AG09319 (cell line): Measurements from ENCODE around the gene TPRX1.
"Not testable (repeated sequence)": the region's sequence is repeated elsewhere in the genome, so short reads cannot be mapped to it uniquely, and the experiment has no call there.

Experiments used
- DNase-seq: peaks from one replicate; pipeline ENCODE4 v3.0.0-alpha.2; 2010; ENCODE audit warnings: low read depth; ENCODE audit errors: extremely low read depth
- CTCF ChIP-seq: IDR thresholded peaks from 2 replicates; pipeline ENCODE4 v1.5.1; 2011; ENCODE audit warnings: low read depth, mild to moderate bottlenecking, inconsistent platforms, low read length, moderate library complexity

The TPRX1 gene

GRCh38 chr19:47804451-47804850 is at the start of gene TPRX1:
TSS of gene TPRX1 (minus strand) at chr19:47804551. CDS start at chr19:47804539, 12 bp downstream.
- not testable (repeated sequence) for DNase-seq

- no peak for TF ChIP-seq CTCF
- DNase-seq, result no peak
Measured at GRCh38 chr19:47853003-47853402, 48.7 kb upstream of the TPRX1 start.

- DNase-seq, result no peak
- peak; percentile 18 for TF ChIP-seq CTCF
Measured at GRCh38 chr19:47848823-47849473, 44.6 kb upstream of the TPRX1 start.

GRCh38 chr19:47848425-47848822 is 44.1 kb upstream of the TPRX1 start:
- DNase-seq, result no peak
- no peak for TF ChIP-seq CTCF

GRCh38 chr19:47842941-47843340 is 38.6 kb upstream of the TPRX1 start:
- no peak for DNase-seq
- TF ChIP-seq CTCF, result no peak

- no peak for DNase-seq
- no peak for TF ChIP-seq CTCF
Measured at GRCh38 chr19:47839913-47840312, 35.6 kb upstream of the TPRX1 start.

- no peak for TF ChIP-seq CTCF
Measured at GRCh38 chr19:47839411-47839810, 35.1 kb upstream of the TPRX1 start.

GRCh38 chr19:47836038-47836437 is 31.7 kb upstream of the TPRX1 start:
- no peak for TF ChIP-seq CTCF
- DNase-seq, result no peak

More at GRCh38 chr19:47839411-47839810, 35.1 kb upstream of the TPRX1 start:
- DNase-seq, result no peak
